Uterus (tissue), 4 donors: ENCODE measurements around the gene TMEM59L. TPM values are rescaled to one million over a fixed set of nuclear protein-coding genes. Genes with fewer than 3 reads are reported as not detected.

Experiments used
- DNase-seq, 2 donors: peaks; one replicate each; pipeline ENCODE4 v3.0.0-alpha.2; 2019 to 2020
- H3K27ac ChIP-seq, 2 donors: fragments of 200-600 bp; sonication (generic); 1 replicate in 1 of 2; 2 replicates in 1 of 2; pipeline ENCODE4 v1.5.1; 2016 to 2018
- H3K27me3 ChIP-seq, 2 donors: fragments of 200-600 bp; sonication (generic); one replicate each; pipeline ENCODE4 v1.5.1; 2018 to 2019; ENCODE audit warnings: control low read depth in 1 of 2
- H3K36me3 ChIP-seq, 2 donors: fragments of 200-600 bp; sonication (generic); one replicate each; pipeline ENCODE4 v1.5.1; 2019; ENCODE audit warnings: control low read depth in 1 of 2
- H3K4me1 ChIP-seq, 2 donors: fragments of 200-600 bp; sonication (generic); one replicate each; pipeline ENCODE4 v1.5.1; 2018 to 2019; ENCODE audit warnings: control low read depth in 1 of 2
- H3K4me3 ChIP-seq, 2 donors: fragments of 200-600 bp; sonication (generic); 1 replicate in 1 of 2; 2 replicates in 1 of 2; pipeline ENCODE4 v1.5.1; 2018 to 2019; ENCODE audit warnings: mild to moderate bottlenecking in 1 of 2
- H3K9me3 ChIP-seq, 2 donors: fragments of 200-600 bp; sonication (generic); one replicate each; pipeline ENCODE4 v1.5.1; 2019; ENCODE audit warnings: control low read depth in 1 of 2
- CTCF ChIP-seq, 4 experiments: fragments of 200-600 bp in 2 of 4; fragments of 450-650 bp in 2 of 4; sonication (generic) in 2 of 4; IDR thresholded peaks; one replicate each; pipeline ENCODE4 v1.5.1; 2016 to 2019; ENCODE audit warnings: antibody characterized with exemption in 4 of 4, mild to moderate bottlenecking in 2 of 4, moderate library complexity in 1 of 4
- POLR2A ChIP-seq, 2 donors: fragments of 450-650 bp; IDR thresholded peaks; one replicate each; pipeline ENCODE4 v1.6.1; 2016; ENCODE audit warnings: antibody characterized with exemption in 2 of 2, mild to moderate bottlenecking in 1 of 2, moderate library complexity in 1 of 2
- intact Hi-C: fragments of 100-400 bp; cut with DNase I; formaldehyde crosslinking; loops from one replicate; pipeline ENCODE4 v1.15.1; 2023; ENCODE audit warnings: low total_unique reads
- small RNA-seq: library from RNA; depleted of rRNA; stranded (forward); fragments of <200 nt; gene quantifications from one replicate; pipeline ENCODE3, GENCODE V24; 2016
- total RNA-seq, 4 donors: library from RNA; depleted of rRNA in 3 of 4; stranded (reverse); fragments of >200 nt in 3 of 4; gene quantifications; one replicate each; pipeline versions ENCODE4 v1.1.0 to v1.2.4, GENCODE V29; 2014 to 2023
- donor health status: DM: yes; HTN: yes; CAD: no.

The TMEM59L gene
- total RNA-seq, 4 donors from 2014 or later: 0.26 to 7.5 TPM; not detected in 2

GRCh38 chr19:18670312-18670711 is 57.6 kb downstream of the TMEM59L start:
- H3K4me3 ChIP-seq: no peak overlapping the region
- intact Hi-C loops: no loop called here
- no peaks in the 10 kb centered on the region for H3K27me3 ChIP-seq
- TF ChIP-seq CTCF (IDR thresholded peaks at IDR 0.05): no peak
- TF ChIP-seq POLR2A (IDR thresholded peaks at IDR 0.05): no peak
- H3K4me1 ChIP-seq: peaks cover 0 to 11% of the 10 kb centered on the region in 2 donors
- H3K36me3 ChIP-seq: no peaks in the 10 kb centered on the region
- peak in 1 of 2 donors; percentile 65 for DNase-seq
- no peaks in the 10 kb centered on the region for H3K9me3 ChIP-seq
- peak overlapping the region; percentile 57 to 68 for H3K27ac ChIP-seq

Small RNA genes within 50 kb of the gene (small RNA-seq; reads per million reads assigned to genes)
- gene RN7SL155P: not detected

Other genes with a start within 250 kb of the TMEM59L start
- 10 to 100 TPM in 1 of 4 donors, 1 to 10 TPM in 1, under 1 TPM in 2; 0.41 to 13.1 (median 1.6) TPM for gene GDF15, start 226.7 kb upstream of the TMEM59L start, total RNA-seq
- gene LRRC25, start 215.2 kb upstream of the TMEM59L start, total RNA-seq: 1 to 10 TPM in 2 of 4 donors, under 1 TPM in 1, not detected in 1; 0.51 to 2.3 (median 1.9) TPM
- 100 to 1,000 TPM in 1 of 4 donors, 10 to 100 TPM in 3; 23.6 to 105 (median 54.8) TPM for gene SSBP4, start 193.5 kb upstream of the TMEM59L start, total RNA-seq
- gene ISYNA1, start 174.7 kb upstream of the TMEM59L start, total RNA-seq: 100 to 1,000 TPM in 2 of 4 donors, 10 to 100 TPM in 2; 56.8 to 152 (median 106) TPM
- gene ELL, start 90.8 kb upstream of the TMEM59L start, total RNA-seq: 10 to 100 TPM in 3 of 4 donors, 1 to 10 TPM in 1; 4.1 to 43.5 (median 21.7) TPM
- gene FKBP8, start 69.3 kb upstream of the TMEM59L start, total RNA-seq: 100 to 1,000 TPM; 139 to 273 (median 205) TPM
- gene KXD1, start 55.0 kb upstream of the TMEM59L start, total RNA-seq: 100 to 1,000 TPM in 1 of 4 donors, 10 to 100 TPM in 3; 30.3 to 113 (median 82.5) TPM
- 1,000 to 10,000 TPM in 2 of 4 donors, 100 to 1,000 TPM in 2; 295 to 1,369 (median 721) TPM for gene UBA52, start 41.0 kb upstream of the TMEM59L start, total RNA-seq
- gene REX1BD, start 24.1 kb upstream of the TMEM59L start, total RNA-seq: 100 to 1,000 TPM in 1 of 4 donors, 10 to 100 TPM in 3; 29.7 to 295 (median 74.2) TPM
- gene CRLF1, start 6.1 kb upstream of the TMEM59L start, total RNA-seq: under 1 TPM in 3 of 4 donors, not detected in 1; 0.26 to 0.69 (median 0.67) TPM
- gene KLHL26, start 24.2 kb downstream of the TMEM59L start, total RNA-seq: 10 to 100 TPM in 1 of 4 donors, 1 to 10 TPM in 3; 3.8 to 22.2 (median 6.9) TPM
- 10 to 100 TPM in 1 of 4 donors, 1 to 10 TPM in 3; 2.4 to 17.5 (median 6.7) TPM for gene CRTC1, start 70.8 kb downstream of the TMEM59L start, total RNA-seq
- gene COMP, start 178.4 kb downstream of the TMEM59L start, total RNA-seq: under 1 TPM in 1 of 4 donors, not detected in 3; 0.76 TPM
- gene UPF1, start 219.1 kb downstream of the TMEM59L start, total RNA-seq: 100 to 1,000 TPM in 1 of 4 donors, 10 to 100 TPM in 3; 17.9 to 105 (median 43.7) TPM